Measurements from ENCODE around the gene PRKRIP1.
"Not testable (repeated sequence)": the region's sequence is repeated elsewhere in the genome, so short reads cannot be mapped to it uniquely, and the experiment has no call there.

The PRKRIP1 gene

GRCh38 chr7:102395873-102396709 lies at the start of gene PRKRIP1:
Gene PRKRIP1 (plus strand): TSS chr7:102396363. CDS start chr7:102396412, 49 bp downstream.
- peaks cover 13% of the 10 kb centered on the region for H3K79me2 ChIP-seq (ENCODE audit: control insufficient read depth, insufficient read depth, low read length, unreplicated experiment)
- peak within 1 kb of the TSS; percentile 86 for H2AFZ ChIP-seq (ENCODE audit: low read length, unreplicated experiment)
- peak within 1 kb of the TSS; percentile 66 for H3K27ac ChIP-seq (ENCODE audit: low read depth, low read length)
- no peaks in the 10 kb centered on the region for H3K4me1 ChIP-seq (ENCODE audit: control insufficient read depth, insufficient read depth, low read length, unreplicated experiment)
- H3K36me3 ChIP-seq (ENCODE audit: insufficient read depth, low read length): peaks cover 13% of the 10 kb centered on the region
- H3K4me3 ChIP-seq (ENCODE audit: low read depth, low read length): peak within 1 kb of the TSS; percentile 91
- H3K27me3 ChIP-seq (ENCODE audit: insufficient read depth, low read length): no peaks in the 10 kb centered on the region

- H3K27me3 ChIP-seq (ENCODE audit: insufficient read depth, low read length); H3K4me1 ChIP-seq (ENCODE audit: control insufficient read depth, insufficient read depth, low read length, unreplicated experiment): not testable (repeated sequence)
Measured at GRCh38 chr7:102346983-102347382, 49.2 kb upstream of the PRKRIP1 start.

GRCh38 chr7:102356344-102356743 lies 39.8 kb upstream of the PRKRIP1 start, which contains the start of gene SPDYE6:
Gene SPDYE6 (minus strand): TSS chr7:102356444. CDS start chr7:102356023, 421 bp downstream.
- not testable (repeated sequence) for H3K4me1 ChIP-seq (ENCODE audit: control insufficient read depth, insufficient read depth, low read length, unreplicated experiment); H3K36me3 ChIP-seq (ENCODE audit: insufficient read depth, low read length); H3K79me2 ChIP-seq (ENCODE audit: control insufficient read depth, insufficient read depth, low read length, unreplicated experiment); H3K27me3 ChIP-seq (ENCODE audit: insufficient read depth, low read length); H2AFZ ChIP-seq (ENCODE audit: low read length, unreplicated experiment); H3K27ac ChIP-seq (ENCODE audit: low read depth, low read length); H3K4me3 ChIP-seq (ENCODE audit: low read depth, low read length)

More at GRCh38 chr7:102346983-102347382, 49.2 kb upstream of the PRKRIP1 start:
- H3K36me3 ChIP-seq (ENCODE audit: insufficient read depth, low read length); H3K79me2 ChIP-seq (ENCODE audit: control insufficient read depth, insufficient read depth, low read length, unreplicated experiment); H2AFZ ChIP-seq (ENCODE audit: low read length, unreplicated experiment); H3K4me3 ChIP-seq (ENCODE audit: low read depth, low read length); H3K27ac ChIP-seq (ENCODE audit: low read depth, low read length): not testable (repeated sequence)

- Histone ChIP-seq H3K4me3 (ENCODE audit: low read depth, low read length) (peak overlapping the region; percentile 93), H3K27ac (ENCODE audit: low read depth, low read length) (peak overlapping the region; percentile 80), H3K79me2 (ENCODE audit: control insufficient read depth, insufficient read depth, low read length, unreplicated experiment) (peaks cover 11% of the 10 kb centered on the region), H2AFZ (ENCODE audit: low read length, unreplicated experiment) (peak overlapping the region; percentile 68)
- not testable (repeated sequence) for H3K27me3 ChIP-seq (ENCODE audit: insufficient read depth, low read length); H3K4me1 ChIP-seq (ENCODE audit: control insufficient read depth, insufficient read depth, low read length, unreplicated experiment); H3K36me3 ChIP-seq (ENCODE audit: insufficient read depth, low read length)
Measured at GRCh38 chr7:102363549-102364393, 32.4 kb upstream of the PRKRIP1 start.

GRCh38 chr7:102364394-102364886 lies 31.7 kb upstream of the PRKRIP1 start:
- H3K4me1 ChIP-seq (ENCODE audit: control insufficient read depth, insufficient read depth, low read length, unreplicated experiment); H3K36me3 ChIP-seq (ENCODE audit: insufficient read depth, low read length); H2AFZ ChIP-seq (ENCODE audit: low read length, unreplicated experiment); H3K27me3 ChIP-seq (ENCODE audit: insufficient read depth, low read length): not testable (repeated sequence)
- H3K27ac ChIP-seq (ENCODE audit: low read depth, low read length): peak overlapping the region; percentile 80; the same call in 1 of the 2 replicates
- peaks cover 11% of the 10 kb centered on the region for H3K79me2 ChIP-seq (ENCODE audit: control insufficient read depth, insufficient read depth, low read length, unreplicated experiment)
- H3K4me3 ChIP-seq (ENCODE audit: low read depth, low read length): peak overlapping the region; percentile 93

GRCh38 chr7:102365390-102365789 lies 30.8 kb upstream of the PRKRIP1 start:
- not testable (repeated sequence) for H3K27ac ChIP-seq (ENCODE audit: low read depth, low read length); H2AFZ ChIP-seq (ENCODE audit: low read length, unreplicated experiment); H3K4me3 ChIP-seq (ENCODE audit: low read depth, low read length); H3K4me1 ChIP-seq (ENCODE audit: control insufficient read depth, insufficient read depth, low read length, unreplicated experiment); H3K27me3 ChIP-seq (ENCODE audit: insufficient read depth, low read length); H3K36me3 ChIP-seq (ENCODE audit: insufficient read depth, low read length)
- H3K79me2 ChIP-seq (ENCODE audit: control insufficient read depth, insufficient read depth, low read length, unreplicated experiment): peaks cover 11% of the 10 kb centered on the region

GRCh38 chr7:102370038-102370437 lies 26.1 kb upstream of the PRKRIP1 start:
- H3K79me2 ChIP-seq (ENCODE audit: control insufficient read depth, insufficient read depth, low read length, unreplicated experiment): peaks cover 13% of the 10 kb centered on the region
- not testable (repeated sequence) for H3K27me3 ChIP-seq (ENCODE audit: insufficient read depth, low read length); H3K36me3 ChIP-seq (ENCODE audit: insufficient read depth, low read length); H3K4me3 ChIP-seq (ENCODE audit: low read depth, low read length); H3K27ac ChIP-seq (ENCODE audit: low read depth, low read length); H3K4me1 ChIP-seq (ENCODE audit: control insufficient read depth, insufficient read depth, low read length, unreplicated experiment); H2AFZ ChIP-seq (ENCODE audit: low read length, unreplicated experiment)

GRCh38 chr7:102372796-102373195 lies 23.4 kb upstream of the PRKRIP1 start:
- not testable (repeated sequence) for H3K27me3 ChIP-seq (ENCODE audit: insufficient read depth, low read length); H3K79me2 ChIP-seq (ENCODE audit: control insufficient read depth, insufficient read depth, low read length, unreplicated experiment); H3K4me1 ChIP-seq (ENCODE audit: control insufficient read depth, insufficient read depth, low read length, unreplicated experiment); H3K4me3 ChIP-seq (ENCODE audit: low read depth, low read length); H2AFZ ChIP-seq (ENCODE audit: low read length, unreplicated experiment); H3K36me3 ChIP-seq (ENCODE audit: insufficient read depth, low read length); H3K27ac ChIP-seq (ENCODE audit: low read depth, low read length)

GRCh38 chr7:102376964-102377466 lies 19.1 kb upstream of the PRKRIP1 start:
- Histone ChIP-seq H3K4me3 (ENCODE audit: low read depth, low read length) (no peak overlapping the region), H3K27ac (ENCODE audit: low read depth, low read length) (no peak overlapping the region), H3K36me3 (ENCODE audit: insufficient read depth, low read length) (peaks cover 12% of the 10 kb centered on the region; the same call in 1 of the 2 replicates), H3K4me1 (ENCODE audit: control insufficient read depth, insufficient read depth, low read length, unreplicated experiment) (no peaks in the 10 kb centered on the region), H3K79me2 (ENCODE audit: control insufficient read depth, insufficient read depth, low read length, unreplicated experiment) (peaks cover 7% of the 10 kb centered on the region), H3K27me3 (ENCODE audit: insufficient read depth, low read length) (no peaks in the 10 kb centered on the region), H2AFZ (ENCODE audit: low read length, unreplicated experiment) (no peak overlapping the region)

- peaks cover 12% of the 10 kb centered on the region; the same call in 1 of the 2 replicates for H3K36me3 ChIP-seq (ENCODE audit: insufficient read depth, low read length)
- H3K27ac ChIP-seq (ENCODE audit: low read depth, low read length); H3K4me1 ChIP-seq (ENCODE audit: control insufficient read depth, insufficient read depth, low read length, unreplicated experiment); H2AFZ ChIP-seq (ENCODE audit: low read length, unreplicated experiment); H3K79me2 ChIP-seq (ENCODE audit: control insufficient read depth, insufficient read depth, low read length, unreplicated experiment); H3K27me3 ChIP-seq (ENCODE audit: insufficient read depth, low read length); H3K4me3 ChIP-seq (ENCODE audit: low read depth, low read length): not testable (repeated sequence)
Measured at GRCh38 chr7:102380837-102381236, 15.3 kb upstream of the PRKRIP1 start.
